Trophoblast cell (in vitro differentiated cells and primary cell): ENCODE measurements around the gene IL1A.

Source experiments
- DNase-seq, 2 donors: peaks; one replicate each; pipeline ENCODE4 v3.0.0-alpha.2; 2016
- H2AFZ ChIP-seq: 2 replicates; pipeline ENCODE4 v1.6.1; 2013; ENCODE audit warnings: low read length, moderate library complexity, mild to moderate bottlenecking; ENCODE audit not compliant: insufficient read depth, poor library complexity
- H2AK5ac ChIP-seq: 2 replicates; pipeline ENCODE4 v1.6.1; 2013; ENCODE audit warnings: mild to moderate bottlenecking, low read length
- H2BK120ac ChIP-seq: 2 replicates; pipeline ENCODE4 v1.6.1; 2013; ENCODE audit warnings: low read length, mild to moderate bottlenecking, moderate library complexity; ENCODE audit not compliant: insufficient read depth, poor library complexity
- H2BK12ac ChIP-seq: 2 replicates; pipeline ENCODE4 v1.6.1; 2013; ENCODE audit warnings: mild to moderate bottlenecking, low read length, moderate library complexity
- H2BK5ac ChIP-seq: 2 replicates; pipeline ENCODE4 v1.6.1; 2013; ENCODE audit warnings: low read length, low read depth, moderate library complexity, mild to moderate bottlenecking; ENCODE audit not compliant: poor library complexity
- H3K14ac ChIP-seq: 2 replicates; pipeline ENCODE4 v1.6.1; 2013; ENCODE audit warnings: mild to moderate bottlenecking, low read length
- H3K18ac ChIP-seq: 2 replicates; pipeline ENCODE4 v1.6.1; 2013; ENCODE audit warnings: mild to moderate bottlenecking, low read length
- H3K23ac ChIP-seq: 2 replicates; pipeline ENCODE4 v1.6.1; 2013; ENCODE audit warnings: low read length
- H3K27ac ChIP-seq: 2 replicates; pipeline ENCODE4 v1.5.1; 2013; ENCODE audit warnings: low read depth, mild to moderate bottlenecking, inconsistent platforms, low read length, moderate library complexity
- H3K27me3 ChIP-seq: 2 replicates; pipeline ENCODE4 v1.6.1; 2013; ENCODE audit warnings: inconsistent platforms, mild to moderate bottlenecking, low read length, moderate library complexity; ENCODE audit not compliant: insufficient read depth
- H3K36me3 ChIP-seq, 2 experiments: 1 replicate in 1 of 2; 2 replicates in 1 of 2; pipeline ENCODE4 v1.6.1; 2013; ENCODE audit warnings: low read length in 2 of 2, mild to moderate bottlenecking in 2 of 2, moderate library complexity in 1 of 2; ENCODE audit not compliant: insufficient read depth in 2 of 2, control insufficient read depth in 1 of 2
- H3K4ac ChIP-seq: 2 replicates; pipeline ENCODE4 v1.6.1; 2013; ENCODE audit warnings: low read depth, mild to moderate bottlenecking, low read length, moderate library complexity
- H3K4me1 ChIP-seq, 2 experiments: 1 replicate in 1 of 2; 2 replicates in 1 of 2; pipeline ENCODE4 v1.6.1; 2013; ENCODE audit warnings: low read length in 2 of 2, mild to moderate bottlenecking in 2 of 2, moderate library complexity in 1 of 2; ENCODE audit not compliant: insufficient read depth in 2 of 2, control insufficient read depth in 1 of 2
- H3K4me2 ChIP-seq: 2 replicates; pipeline ENCODE4 v1.6.1; 2013; ENCODE audit warnings: inconsistent platforms, mild to moderate bottlenecking, low read length, moderate library complexity
- H3K4me3 ChIP-seq: 2 replicates; pipeline ENCODE4 v1.5.1; 2013; ENCODE audit warnings: mild to moderate bottlenecking, low read depth, low read length, inconsistent platforms
- H3K79me1 ChIP-seq: one replicate; pipeline ENCODE4 v1.6.1; 2013; ENCODE audit warnings: low read length
- H3K79me2 ChIP-seq: 2 replicates; pipeline ENCODE4 v1.6.1; 2013; ENCODE audit warnings: low read length, mild to moderate bottlenecking; ENCODE audit not compliant: control insufficient read depth, insufficient read depth, poor library complexity
- H3K9ac ChIP-seq: 2 replicates; pipeline ENCODE4 v1.6.1; 2013; ENCODE audit warnings: mild to moderate bottlenecking, low read length
- H3K9me3 ChIP-seq: 2 replicates; pipeline ENCODE4 v1.6.1; 2013; ENCODE audit warnings: low read depth, mild to moderate bottlenecking, control low read depth, inconsistent platforms, low read length; ENCODE audit not compliant: insufficient read depth
- H4K12ac ChIP-seq: 2 replicates; pipeline ENCODE4 v1.6.1; 2013; ENCODE audit warnings: low read depth, mild to moderate bottlenecking, low read length, moderate library complexity
- H4K8ac ChIP-seq: 2 replicates; pipeline ENCODE4 v1.6.1; 2013; ENCODE audit warnings: low read depth, mild to moderate bottlenecking, low read length, moderate library complexity
- H4K91ac ChIP-seq: one replicate; pipeline ENCODE4 v1.6.1; 2013; ENCODE audit warnings: low read depth, mild to moderate bottlenecking, low read length, moderate library complexity
- WGBS: extraction: QIAGEN DNeasy Blood & Tissue Kit; methylation state at CpG from one replicate; pipeline ENCODE4 v1.1.7; 2013; ENCODE audit warnings: missing lambda C conversion rate; ENCODE audit not compliant: insufficient read length, insufficient coverage; ENCODE audit errors: extremely low coverage; 5-methylcytosine and 5-hydroxymethylcytosine counted together

The IL1A gene

GRCh38 chr2:112788653-112789052, 4.4 kb upstream of the IL1A start:
- H3K23ac ChIP-seq, result no peak overlapping the region
- no peak overlapping the region for H3K18ac ChIP-seq
- H2BK5ac ChIP-seq, result no peak overlapping the region
- peaks cover 4% of the 10 kb centered on the region for H3K9me3 ChIP-seq
- no peak overlapping the region for H4K8ac ChIP-seq
- H2AK5ac ChIP-seq, result no peak overlapping the region
- H3K9ac ChIP-seq, result no peak overlapping the region
- H2AFZ ChIP-seq, result no peak overlapping the region
- no peak overlapping the region for H2BK120ac ChIP-seq
- no peaks in the 10 kb centered on the region for H3K79me2 ChIP-seq
- H3K27ac ChIP-seq, result no peak overlapping the region
- H3K36me3 ChIP-seq, result no peaks in the 10 kb centered on the region
- no peak overlapping the region for H3K4me3 ChIP-seq
- no peaks in the 10 kb centered on the region for H3K27me3 ChIP-seq
- H3K14ac ChIP-seq, result no peak overlapping the region
- no peak for DNase-seq
- no peak overlapping the region for H4K91ac ChIP-seq
- H3K79me1 ChIP-seq, result no peaks in the 10 kb centered on the region
- no peak overlapping the region for H4K12ac ChIP-seq
- no peak overlapping the region for H3K4ac ChIP-seq
- no CpG with 5 or more reads among the region's 3 CpGs for WGBS
- H2BK12ac ChIP-seq, result no peak overlapping the region
- no peak overlapping the region for H3K4me2 ChIP-seq
- peaks cover 3 to 10% of the 10 kb centered on the region in 2 experiments for H3K4me1 ChIP-seq

- Histone ChIP-seq H3K79me1 (no peaks in the 10 kb centered on the region), H2AK5ac (no peak overlapping the region), H4K12ac (no peak overlapping the region), H2BK120ac (no peak overlapping the region), H2AFZ (no peak overlapping the region), H3K79me2 (no peaks in the 10 kb centered on the region), H4K91ac (no peak overlapping the region), H3K4me1 (peaks cover 3 to 8% of the 10 kb centered on the region in 2 experiments), H3K14ac (no peak overlapping the region), H3K4me3 (no peak overlapping the region), H3K9me3 (peaks cover 4% of the 10 kb centered on the region), H3K9ac (no peak overlapping the region), H3K4ac (no peak overlapping the region), H3K18ac (no peak overlapping the region), H3K23ac (no peak overlapping the region), H3K36me3 (no peaks in the 10 kb centered on the region), H3K27me3 (no peaks in the 10 kb centered on the region), H2BK12ac (no peak overlapping the region), H3K4me2 (no peak overlapping the region), H3K27ac (no peak overlapping the region), H2BK5ac (no peak overlapping the region), H4K8ac (no peak overlapping the region)
- DNase-seq, result no peak
- no CpG with 5 or more reads among the region's 4 CpGs for WGBS
These were observed 3.6 kb upstream of the IL1A start for GRCh38 chr2:112787729-112788393.

- Histone ChIP-seq H4K8ac (no peak overlapping the region), H3K4ac (no peak overlapping the region), H3K36me3 (no peaks in the 10 kb centered on the region), H2AK5ac (no peak overlapping the region), H3K14ac (no peak overlapping the region), H4K91ac (no peak overlapping the region), H3K9ac (no peak overlapping the region), H4K12ac (no peak overlapping the region), H3K79me1 (no peaks in the 10 kb centered on the region), H3K27me3 (no peaks in the 10 kb centered on the region), H3K4me1 (peaks cover 3 to 8% of the 10 kb centered on the region in 2 experiments), H3K9me3 (peaks cover 4% of the 10 kb centered on the region), H2AFZ (no peak overlapping the region), H3K4me3 (no peak overlapping the region), H2BK12ac (no peak overlapping the region), H3K18ac (no peak overlapping the region), H2BK5ac (no peak overlapping the region), H3K27ac (no peak overlapping the region), H2BK120ac (no peak overlapping the region), H3K23ac (no peak overlapping the region), H3K79me2 (no peaks in the 10 kb centered on the region), H3K4me2 (no peak overlapping the region)
- WGBS, result no CpG with 5 or more reads among the region's 3 CpGs
- DNase-seq, result no peak
These were observed 3.0 kb upstream of the IL1A start for GRCh38 chr2:112787294-112787693.

- Histone ChIP-seq H2BK120ac (no peak overlapping the region), H4K91ac (no peak overlapping the region), H4K8ac (no peak overlapping the region), H3K23ac (no peak overlapping the region), H2BK12ac (no peak overlapping the region), H3K9ac (no peak overlapping the region), H3K36me3 (no peaks in the 10 kb centered on the region), H3K4me3 (no peak overlapping the region), H3K4me2 (no peak overlapping the region), H3K27me3 (no peaks in the 10 kb centered on the region), H4K12ac (no peak overlapping the region), H3K9me3 (no peaks in the 10 kb centered on the region), H2AFZ (no peak overlapping the region), H3K79me1 (no peaks in the 10 kb centered on the region), H3K4ac (no peak overlapping the region), H2BK5ac (no peak overlapping the region), H3K79me2 (no peaks in the 10 kb centered on the region), H3K14ac (no peak overlapping the region), H2AK5ac (no peak overlapping the region), H3K4me1 (peaks cover 0 to 2% of the 10 kb centered on the region in 2 experiments), H3K18ac (no peak overlapping the region), H3K27ac (no peak overlapping the region)
- DNase-seq, result no peak
- WGBS, result no CpG with 5 or more reads among the region's 3 CpGs
These were observed 1.0 kb downstream of the IL1A start for GRCh38 chr2:112783187-112783714.
